NCI-H345 (cell line): ENCODE results near the gene CRACDL.
A peak's percentile ranks its signal among the peaks of the same experiment; 100 is the strongest.

Experiments
- DNase-seq: peaks from one replicate; lab custom pipeline; 2025; lab: John Stamatoyannopoulos, UW

Gene CRACDL

DNA sequence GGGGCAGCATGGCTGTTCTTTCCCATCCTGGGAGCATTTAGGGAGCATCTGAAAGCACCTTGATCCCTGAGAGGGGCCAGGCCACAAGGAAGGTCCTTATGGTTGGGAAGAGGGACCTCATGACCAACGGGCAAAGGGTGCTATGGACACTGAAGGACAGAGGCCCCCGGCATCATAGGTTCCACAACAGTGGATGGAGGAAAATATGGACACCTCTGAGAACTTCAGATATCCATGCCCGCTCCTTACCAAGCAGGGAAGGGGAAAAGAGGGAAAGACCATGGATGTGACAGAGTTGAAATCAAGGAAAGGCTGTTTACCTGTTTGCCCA, 111.0 kb downstream of the CRACDL start:
- DNase-seq: no peak

DNA sequence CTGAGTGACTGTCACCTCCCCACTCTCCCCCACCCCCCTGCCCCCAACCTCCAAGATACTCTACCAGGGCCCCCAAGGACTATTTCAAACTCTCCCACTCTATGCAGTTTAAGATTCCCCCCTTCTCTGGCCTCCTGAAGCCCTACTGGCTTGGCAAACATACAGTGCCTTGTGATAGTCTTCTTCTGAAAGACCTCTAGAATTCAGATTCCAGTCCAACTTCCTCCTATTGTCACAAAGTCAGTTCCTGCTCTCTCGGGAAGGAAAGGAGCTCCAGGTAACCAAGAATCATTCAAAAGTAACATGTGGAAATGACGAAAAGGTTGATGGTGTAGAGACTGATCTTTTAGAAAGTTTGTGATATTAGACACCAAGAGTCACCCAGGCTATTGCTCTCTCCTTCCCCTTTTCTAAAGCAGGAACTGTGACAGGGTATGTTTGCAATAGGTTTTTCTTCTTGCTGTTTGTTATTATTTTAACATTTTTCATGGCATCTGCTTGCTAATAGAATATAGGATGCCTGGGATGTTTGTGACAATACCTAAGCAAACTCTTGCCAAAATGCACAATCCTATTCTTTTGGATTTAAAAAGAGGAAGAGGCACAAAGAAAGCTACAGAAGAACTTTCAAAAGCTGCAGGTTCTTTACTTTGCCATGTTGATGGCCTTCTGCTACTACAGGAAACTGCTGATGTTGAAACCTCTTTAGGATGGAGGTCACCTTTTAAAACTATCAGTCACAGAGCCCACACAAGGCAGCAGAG, 111.6 kb downstream of the CRACDL start:
- DNase-seq: no peak

DNA sequence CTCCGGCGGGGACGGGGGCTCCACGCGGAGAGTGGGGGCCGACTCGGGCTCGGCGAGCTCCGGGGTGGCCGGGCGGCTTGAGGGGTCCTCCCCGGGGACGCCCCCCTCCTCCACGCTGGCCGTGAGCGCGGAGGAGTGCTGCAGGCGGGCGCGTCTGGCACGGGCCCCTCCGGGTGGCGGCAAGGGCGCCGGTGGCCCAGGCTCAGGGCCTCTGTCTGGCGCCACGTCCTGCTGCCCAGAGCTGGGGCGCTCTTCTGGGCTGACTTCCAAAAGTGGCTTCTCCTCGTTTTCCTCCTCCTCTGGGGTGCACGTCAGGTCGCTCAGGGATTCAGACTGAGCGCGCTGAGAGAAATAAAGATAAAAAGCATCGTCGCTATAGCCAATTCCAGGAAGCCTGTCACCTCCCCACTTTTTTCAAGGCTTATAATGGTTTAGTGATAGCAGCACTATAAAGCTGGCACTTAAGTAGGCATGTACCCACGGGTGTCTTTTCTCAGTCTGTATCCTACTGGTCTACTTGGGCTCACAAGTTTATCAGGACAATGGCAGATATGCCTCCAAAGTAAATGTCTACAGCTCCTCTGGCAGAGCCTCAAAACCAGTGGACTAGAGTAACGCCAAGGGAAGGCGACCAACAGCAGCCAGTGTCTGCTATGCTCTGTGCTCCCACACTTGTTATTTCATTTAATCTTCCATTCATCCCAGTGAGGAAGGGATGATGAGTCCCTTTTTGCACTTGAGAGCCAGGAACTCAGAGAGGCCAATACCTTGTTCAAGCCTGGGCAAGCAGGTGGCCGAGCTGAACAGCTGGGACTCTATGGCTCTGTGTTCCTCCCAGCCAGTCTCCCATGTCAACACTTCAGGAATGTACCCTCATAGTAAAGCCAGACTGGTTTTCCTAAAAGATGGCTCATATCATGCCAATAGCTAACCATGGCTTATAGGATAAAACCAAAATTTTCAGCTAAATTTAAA, 112.5 kb downstream of the CRACDL start:
- no peak for DNase-seq

DNA sequence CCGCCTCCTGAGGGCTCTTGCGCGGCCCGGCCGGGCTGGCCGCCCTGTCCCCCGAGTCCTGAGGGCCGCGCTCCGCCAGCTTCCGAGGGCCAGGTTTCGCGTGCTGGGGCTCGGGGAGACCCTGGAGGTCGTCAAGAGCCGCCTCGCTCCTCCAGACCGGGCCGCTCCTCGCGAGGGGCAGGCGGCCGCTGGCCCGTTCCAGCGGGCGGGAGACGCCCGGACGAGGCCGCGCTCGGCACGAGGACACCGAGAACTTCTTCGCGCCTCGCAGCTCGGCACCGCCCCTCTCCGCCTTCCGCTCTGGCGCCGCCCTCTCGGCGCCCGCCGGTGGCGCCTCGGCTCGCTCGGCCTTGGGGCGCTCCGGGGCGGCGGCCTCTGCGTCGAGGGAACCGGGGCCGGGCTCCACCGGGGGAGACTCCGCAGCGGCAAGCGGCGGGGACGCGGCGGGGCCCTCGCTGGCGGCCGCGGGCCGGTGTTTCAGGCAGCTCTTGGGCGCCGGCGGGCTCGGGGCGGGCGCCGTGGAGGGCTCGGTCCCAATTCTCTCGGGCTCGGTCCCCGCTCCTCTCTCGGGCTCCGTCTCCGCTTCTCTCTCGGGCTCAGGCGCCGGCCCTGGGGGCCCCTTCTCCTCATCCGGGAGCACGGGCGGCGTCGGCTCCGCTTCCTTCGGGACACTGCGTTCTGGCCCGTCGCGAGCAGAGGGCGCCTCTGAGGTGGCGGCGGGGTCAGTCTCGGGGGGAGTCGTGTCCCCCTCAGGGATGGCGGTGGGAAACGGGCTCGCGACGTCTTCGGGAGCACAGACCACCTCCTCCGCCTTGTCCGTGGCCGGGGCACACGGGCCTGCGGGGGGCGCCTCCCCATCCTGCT, 113.5 kb downstream of the CRACDL start:
- no peak for DNase-seq

DNA sequence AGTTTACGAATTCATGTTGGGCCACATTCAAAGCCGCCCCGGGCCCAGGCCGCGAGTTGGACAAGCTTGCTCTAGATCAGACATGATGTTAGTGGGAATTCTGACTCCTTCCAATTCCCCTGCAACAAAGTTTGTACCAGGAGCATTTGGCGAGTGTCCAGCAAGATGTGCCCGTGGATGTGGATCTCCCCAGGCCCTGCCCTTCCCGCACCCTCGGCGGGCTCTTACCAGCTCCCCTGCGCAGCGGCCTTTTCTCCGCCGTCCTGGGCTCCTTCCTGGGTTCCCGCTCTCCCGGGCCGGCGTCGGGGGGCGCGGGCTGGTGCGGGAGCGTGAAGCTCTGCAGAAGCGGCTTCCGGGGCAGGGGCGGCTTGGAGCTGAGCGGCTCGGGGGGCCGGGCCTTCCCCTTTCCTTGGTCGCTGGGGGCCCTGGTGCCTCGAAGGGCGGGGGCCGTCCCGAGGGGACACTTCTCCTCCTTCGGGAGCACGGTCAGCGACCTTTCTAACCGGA, 114.3 kb downstream of the CRACDL start:
- no peak for DNase-seq

DNA sequence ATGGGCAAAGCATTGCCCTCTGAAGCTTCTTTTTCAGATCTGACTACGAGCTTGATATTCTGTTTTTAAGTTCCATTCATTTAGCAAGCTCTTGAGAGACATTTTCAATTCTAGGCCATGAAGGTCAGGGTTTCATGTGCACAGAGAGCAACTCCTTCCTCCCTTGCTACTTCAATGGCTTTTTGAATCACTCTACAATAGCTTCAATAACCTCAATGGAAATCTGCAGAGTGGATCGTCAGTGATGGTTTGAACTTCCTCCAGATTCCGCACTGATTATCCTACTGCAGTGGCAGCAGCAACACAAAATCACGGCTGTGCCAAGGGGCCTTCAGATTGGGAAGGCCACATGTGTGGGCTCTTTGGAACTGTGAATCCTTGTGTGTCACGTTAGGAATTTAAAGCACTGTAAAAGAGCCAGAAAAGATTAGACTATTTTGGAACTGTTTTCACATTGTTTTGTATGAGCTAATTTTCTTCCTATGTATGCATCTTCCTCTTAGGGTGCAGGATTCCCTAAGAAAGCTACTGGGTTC, 116.7 kb downstream of the CRACDL start:
- DNase-seq: no peak

DNA sequence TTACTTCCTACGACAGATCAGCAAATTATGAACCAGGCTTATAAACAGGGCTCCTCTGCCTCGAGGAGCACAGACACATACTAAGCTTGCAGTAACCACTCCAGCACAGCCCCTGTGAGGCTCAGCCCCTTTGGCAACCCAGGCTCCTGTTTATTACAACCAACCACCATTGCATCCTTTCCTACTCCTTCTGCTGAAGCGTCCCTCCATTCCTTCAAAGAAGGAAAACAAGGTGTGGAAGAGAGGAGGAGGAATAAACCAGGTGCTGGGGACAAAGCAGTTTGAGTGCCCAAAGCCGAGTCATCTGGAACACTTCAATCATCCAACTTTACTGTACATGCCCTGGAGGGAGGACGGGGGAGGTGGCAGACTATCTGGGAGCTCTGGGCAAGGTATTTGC, 117.9 kb downstream of the CRACDL start:
- no peak for DNase-seq

DNA sequence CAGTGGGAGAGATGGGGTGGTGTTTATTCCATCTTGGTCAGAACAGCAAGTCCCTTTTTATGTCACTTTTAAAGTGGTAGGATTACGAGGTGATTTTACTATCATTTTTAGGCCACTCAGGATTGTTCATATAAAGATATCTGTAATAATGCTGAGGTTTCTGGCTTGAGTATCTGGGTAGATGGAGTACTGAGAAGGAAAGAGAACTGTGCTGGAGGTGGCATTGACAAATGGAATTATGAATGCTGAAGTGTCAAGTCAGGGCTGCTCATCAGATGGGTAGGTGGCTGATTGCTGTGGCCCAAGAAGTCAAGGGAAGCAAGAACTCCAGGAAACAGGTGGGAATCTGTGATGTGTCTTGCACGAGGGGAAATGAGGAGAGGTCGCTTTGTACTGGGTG, 119.7 kb downstream of the CRACDL start:
- no peak for DNase-seq

DNA sequence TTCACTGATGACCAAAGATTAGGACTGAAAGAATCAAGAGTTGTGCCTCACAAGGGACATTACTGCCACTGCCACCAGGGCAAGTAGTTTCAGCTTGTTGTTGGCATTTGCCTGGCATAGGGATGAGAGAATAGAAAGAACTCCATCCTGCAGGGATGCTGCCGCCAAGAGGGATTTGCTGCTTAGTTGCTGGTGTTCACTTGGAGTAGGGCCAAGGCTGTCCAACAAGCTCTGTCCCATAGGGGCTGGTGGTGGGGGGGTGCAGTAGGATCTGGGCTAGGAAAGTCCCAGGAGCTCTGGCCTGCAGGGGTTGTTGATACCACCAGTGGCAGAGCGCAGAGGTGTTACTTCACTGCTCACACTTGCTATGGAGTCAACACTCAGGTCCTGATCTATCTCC, 120.2 kb downstream of the CRACDL start:
- DNase-seq: no peak

DNA sequence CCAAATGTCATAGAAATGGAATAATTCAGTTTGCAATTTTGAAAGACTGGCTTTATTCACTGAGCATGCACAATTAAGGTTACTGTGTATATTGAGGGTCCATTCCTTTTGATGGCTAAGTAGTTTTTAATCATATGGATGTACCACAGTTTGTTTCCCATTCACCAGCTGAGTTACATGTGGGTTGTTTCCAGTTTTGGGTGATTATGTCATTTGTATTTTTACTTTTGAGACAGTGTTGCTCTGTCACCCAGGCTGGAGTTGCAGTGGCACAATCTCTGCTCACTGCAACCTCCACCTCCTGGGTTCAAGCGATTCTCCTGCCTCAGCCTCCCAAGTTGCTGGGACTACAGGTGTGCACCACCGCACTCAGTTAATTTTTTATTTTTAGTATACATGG, 124.3 kb downstream of the CRACDL start:
- DNase-seq: no peak

DNA sequence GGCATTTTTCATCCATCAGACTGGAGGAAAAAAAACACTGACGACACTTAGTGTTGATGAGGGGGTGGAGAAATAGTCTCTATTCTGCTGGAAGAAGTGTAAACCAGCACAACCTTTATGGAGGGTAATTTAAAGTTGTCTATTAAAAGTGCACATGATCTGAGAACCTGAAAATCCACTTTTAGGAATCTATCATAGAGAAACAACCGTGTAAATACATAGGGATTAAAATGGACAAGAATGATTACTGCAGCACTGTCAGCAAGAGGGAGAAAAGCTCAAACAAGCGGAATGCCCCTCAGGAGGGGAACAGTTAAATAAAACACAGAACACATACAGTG, 125.5 kb downstream of the CRACDL start:
- DNase-seq: no peak

DNA sequence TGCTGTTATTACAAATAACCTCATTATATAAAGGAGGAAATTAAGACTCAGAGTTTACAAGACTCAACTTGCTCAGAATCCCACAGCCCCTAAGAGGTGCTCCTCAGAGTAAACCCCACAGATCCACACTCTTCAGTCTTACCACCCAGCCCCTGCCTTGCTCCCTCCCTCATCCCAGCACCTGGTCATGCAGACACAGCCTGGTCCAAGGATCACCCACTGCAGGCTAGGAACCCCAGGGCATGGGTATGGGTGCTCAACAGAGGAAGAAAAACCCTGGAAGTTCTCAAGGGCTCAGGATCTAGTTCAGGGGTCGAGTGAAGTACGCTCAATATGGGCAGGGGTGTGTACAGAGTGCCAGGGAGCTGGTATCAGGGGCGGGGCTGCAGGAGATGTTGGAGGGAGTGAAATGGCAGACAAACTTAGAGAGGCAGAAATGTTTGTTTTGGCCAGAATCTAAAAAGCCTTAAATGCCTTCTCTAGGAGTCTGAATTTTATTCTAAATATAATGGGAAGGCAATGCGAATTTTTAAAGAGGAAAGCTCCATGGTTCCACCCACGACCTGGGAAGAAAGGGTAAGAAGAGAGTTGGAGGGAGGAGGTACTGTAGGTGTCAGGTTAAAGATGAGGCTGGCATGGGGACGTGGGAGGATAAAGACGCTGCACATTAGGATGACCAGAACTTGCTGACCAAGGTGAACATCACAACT, 126.0 kb downstream of the CRACDL start:
- DNase-seq: no peak

DNA sequence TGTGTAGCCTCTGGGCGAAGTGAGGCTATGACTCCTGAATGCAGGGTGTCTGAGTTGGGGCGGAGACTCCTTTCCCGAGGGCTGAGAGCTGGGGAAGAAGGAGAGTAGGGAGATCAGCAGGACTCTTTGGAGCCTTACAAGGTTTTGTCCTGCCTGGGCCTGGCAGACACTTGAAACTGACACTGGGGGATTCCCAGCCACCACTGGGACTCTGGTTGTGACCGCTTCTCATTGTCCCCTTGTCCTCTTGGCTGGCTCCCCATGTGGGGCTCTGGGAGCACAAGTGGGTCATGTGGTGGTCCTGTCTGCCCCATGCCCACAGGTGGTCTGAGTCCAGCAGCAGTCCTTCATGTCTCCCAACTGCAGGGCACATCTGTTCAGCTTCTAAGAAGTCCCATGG, 126.9 kb downstream of the CRACDL start:
- no peak for DNase-seq

DNA sequence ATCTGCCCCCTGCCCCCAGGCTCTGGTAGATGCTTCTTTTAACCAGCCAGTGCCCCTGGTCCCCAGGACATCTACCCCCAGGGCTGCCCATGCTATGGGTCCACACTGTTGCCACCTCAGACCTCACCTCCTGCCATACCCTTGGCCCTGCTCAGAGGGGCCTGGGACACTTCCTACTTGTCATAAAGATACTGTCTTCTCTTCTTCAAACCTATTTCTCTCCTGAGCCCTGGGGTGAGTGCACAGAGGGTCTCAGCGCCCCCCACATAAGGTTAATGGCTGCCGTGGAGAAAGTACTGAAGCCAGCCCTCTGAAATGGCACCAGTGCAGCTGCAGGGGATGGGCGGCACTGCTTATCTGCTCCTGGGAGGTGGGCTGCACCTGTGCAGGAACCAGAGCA, 127.5 kb downstream of the CRACDL start:
- DNase-seq: no peak

DNA sequence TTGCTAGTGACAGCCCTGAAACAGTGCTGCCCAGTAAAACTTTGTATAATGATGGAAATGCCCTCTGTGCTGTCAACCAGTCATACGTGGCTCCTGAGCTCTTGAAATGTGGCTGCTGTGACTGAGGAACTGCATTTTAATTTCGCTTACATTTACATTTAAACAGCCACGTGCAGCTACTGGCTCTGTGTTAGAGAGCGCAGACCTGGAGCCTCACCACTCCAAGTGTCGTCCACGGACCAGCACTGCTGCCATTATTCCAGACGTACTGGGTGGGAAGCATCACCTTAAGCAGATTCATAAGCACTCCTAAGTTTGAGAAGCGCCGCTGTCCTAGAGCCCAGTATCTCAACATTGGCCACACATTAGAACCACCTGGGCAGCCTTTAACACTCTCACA, 128.1 kb downstream of the CRACDL start:
- no peak for DNase-seq

DNA sequence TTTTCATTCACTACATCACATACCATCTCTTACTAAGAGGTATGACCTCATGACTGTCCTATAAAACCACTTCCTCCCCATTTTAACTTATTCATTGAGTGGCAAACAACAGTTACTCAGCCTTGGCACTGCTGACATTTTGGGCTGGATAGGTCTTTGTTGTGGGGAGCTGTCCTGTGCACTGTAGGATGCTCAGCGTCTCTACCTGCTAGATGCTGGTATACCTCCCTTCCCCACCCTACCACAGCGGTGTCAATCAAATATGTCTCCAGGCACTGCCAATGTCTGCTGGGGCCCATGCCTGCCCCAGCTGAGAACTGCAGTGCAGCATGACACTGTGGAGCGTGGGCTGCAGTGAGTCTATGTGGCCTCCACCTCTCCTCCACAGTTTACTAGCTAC, 128.8 kb downstream of the CRACDL start:
- DNase-seq: no peak

DNA sequence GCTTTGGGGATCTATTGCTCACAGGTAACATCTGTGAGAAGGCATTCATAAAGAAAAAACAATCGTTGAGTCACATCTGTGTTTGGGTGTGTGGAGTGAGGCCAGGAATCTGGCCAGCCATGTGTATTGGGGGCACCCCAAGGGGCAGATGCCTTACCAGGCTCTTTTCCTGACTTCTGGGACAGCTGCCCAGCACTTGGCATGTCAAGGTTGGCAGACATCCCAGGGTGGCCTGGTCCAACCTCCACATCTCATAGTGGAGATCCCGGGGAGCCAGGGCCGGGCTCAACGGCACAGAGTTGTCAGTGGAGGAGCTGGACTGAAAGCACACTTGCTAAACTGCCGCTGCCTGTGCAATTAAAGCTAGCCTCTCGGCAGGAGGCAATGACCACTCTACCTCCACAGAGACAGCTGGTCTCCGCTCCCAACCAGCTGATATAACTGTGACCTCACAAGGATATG, 129.8 kb downstream of the CRACDL start:
- DNase-seq: peak; percentile 15

DNA sequence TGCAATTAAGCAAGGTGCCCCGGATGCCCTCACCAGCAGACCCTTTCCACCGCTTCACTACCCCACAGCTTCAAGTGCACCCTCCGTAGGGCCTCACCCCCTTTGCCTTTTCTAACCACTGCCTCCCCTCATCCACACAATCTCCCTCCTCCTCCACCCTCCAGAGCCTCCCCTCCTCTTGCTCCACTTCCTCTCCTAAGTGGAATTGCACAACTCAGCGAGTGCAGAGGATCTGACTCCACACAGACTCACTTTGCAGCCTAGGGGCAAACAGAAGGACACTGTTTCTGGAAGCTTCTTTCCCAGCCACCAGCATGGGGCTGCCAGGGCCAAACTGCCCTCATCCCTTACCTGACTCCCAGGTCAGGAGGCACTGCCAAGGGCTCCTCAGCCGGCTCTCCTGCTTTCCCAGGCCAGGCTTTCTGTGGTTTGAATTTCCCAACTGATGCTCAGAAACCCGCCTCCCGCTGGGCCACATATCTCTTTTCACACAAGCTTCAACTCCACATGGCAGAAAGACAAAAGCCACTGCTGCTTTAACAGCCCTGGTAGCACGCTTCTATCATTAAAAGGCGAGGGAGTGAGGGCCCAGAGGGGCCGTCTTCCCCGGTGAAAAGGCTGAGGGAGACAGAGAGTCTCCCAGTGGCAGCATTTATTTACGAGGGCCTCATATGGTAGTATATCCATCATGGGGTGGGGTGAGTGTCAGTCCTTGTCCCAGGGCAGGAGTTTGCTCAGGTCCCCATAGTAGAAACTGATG, 130.4 kb downstream of the CRACDL start:
- no peak for DNase-seq

DNA sequence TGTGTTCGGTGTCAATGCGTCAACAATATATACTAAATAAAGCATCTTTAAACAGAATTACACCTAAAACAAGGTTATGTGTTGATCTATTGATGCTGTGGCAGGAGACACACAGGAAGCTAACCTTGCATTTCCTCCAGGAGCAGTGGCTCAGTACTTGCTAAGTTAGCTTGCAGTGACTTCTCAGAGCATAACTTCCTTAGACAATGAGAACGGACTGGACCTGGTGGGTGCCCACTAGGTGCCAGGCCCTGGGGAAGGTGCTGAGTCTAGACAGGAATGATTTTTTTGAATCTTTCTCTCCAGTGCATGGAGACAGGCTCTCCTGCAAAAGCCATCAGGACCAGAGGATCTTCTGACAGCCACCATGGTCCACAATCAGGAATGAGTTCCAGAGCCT, 131.3 kb downstream of the CRACDL start:
- no peak for DNase-seq

DNA sequence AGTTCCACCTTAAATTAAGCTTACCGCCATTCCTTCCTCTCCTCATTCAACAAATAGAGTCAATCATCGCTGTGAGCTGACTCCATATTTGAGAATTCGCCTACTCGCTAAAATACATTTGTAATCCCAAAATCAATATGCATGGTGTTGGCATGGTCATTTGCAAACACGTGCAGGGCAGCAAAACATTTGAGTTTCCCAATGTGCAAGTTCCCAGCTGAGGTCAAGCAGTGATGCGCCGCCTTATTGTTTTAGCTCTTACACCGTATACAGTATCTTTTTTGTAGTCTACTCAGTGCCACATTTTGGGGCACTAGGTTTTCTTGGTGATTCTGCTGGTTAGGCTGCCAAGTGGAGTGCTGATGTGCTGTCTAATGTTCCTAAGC, 131.8 kb downstream of the CRACDL start:
- DNase-seq: no peak
